ENCODE results near the gene CAPN13.
"Not testable (repeated sequence)": the region's sequence is repeated elsewhere in the genome, so short reads cannot be mapped to it uniquely, and the experiment has no call there.

CAPN13 gene

DNA sequence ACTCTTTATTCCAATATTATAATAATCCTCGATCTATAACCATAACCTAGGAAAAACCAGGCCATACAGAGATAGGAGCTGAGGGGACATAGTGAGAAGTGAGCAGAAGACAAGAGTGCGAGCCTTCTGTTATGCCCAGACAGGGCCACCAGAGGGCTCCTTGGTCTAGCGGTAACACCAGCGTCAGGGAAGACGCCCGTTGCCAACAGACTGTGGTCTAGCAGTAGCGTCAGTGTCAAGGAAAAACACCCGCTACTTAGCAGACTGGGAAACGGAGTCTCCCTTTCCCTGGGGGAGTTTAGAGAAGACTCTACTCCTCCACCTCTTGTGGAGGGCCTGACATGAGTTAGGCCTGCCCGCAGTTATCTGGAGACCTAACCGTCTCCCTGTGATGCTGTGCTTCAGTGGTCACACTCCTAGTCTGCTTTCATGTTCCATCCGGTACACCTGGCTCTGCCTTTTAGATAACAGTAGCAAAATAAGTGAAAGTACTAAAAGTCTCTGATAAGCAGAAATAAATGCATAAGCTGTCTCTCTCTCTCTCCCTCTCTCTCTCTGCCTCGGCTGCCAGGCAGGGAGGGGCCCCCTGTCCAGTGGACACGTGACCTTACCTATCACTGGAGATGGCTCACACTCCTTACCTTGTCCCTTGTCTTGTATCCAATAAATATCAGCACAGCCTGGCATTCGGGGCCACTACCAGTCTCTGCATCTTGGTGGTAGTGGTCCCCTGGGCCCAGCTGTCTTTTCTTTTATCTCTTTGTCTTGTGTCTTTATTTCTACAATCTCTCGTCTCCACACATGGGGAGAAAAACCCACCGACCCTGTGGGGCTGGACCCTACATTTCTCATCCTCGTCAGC, 109.8 kb downstream of the CAPN13 start:
- not testable (repeated sequence) for DNase-seq

DNA sequence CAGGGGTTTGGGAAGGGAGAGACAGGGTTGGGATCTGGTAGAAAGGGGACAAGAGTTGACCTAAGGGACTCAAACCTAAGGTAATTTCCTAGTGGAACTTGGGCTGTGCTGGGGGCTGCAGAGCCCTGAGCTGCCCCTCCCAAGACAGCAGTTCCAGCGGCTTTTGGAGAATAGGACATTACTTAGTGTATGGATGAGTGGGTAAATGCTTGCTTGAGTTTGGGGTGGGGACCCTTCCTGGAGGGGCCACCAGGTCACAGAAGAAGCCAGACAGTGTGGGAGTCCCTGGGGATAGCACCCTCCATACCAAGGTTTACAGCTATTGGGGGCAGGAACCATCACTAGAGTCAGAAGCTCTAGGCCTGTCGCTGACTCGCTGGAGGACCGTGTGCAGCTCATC, 111.5 kb downstream of the CAPN13 start:
- no peak for DNase-seq

DNA sequence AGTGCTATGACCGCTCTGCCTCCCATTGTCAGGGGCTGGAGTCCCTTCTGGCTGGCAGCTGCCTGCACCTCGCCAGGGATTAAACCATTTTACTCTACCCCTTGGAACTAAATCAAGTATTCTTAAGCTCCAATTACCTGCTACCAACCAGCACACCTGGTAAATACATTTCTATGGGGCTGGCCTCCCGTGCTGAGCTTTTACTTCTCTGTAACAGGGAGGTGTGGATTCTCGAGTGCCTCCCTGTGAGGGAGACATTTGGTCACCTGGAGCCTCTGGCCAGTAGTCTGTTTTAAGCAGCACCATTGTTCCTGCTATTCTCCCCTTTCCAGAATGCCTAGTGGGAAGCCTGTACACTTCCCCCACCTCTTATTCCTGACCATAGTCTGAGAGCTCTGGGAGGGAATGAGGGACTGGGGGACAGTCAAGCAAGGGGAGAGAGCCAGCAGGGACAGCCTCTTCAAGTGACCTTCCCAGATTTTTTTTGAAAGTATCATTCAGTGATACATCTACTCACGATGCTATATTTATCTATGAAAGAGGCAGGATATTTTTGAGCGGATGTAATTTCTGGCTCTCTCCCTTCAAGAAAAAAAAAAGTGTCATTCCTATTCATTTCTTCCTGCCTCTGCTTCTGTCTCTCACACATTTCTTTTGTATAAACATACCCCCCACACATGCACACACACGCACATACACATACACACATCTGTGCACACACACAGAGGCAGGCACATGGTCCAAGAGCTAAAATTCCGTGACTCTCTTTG, 112.8 kb downstream of the CAPN13 start:
- peak; percentile 10 to 59 for DNase-seq

DNA sequence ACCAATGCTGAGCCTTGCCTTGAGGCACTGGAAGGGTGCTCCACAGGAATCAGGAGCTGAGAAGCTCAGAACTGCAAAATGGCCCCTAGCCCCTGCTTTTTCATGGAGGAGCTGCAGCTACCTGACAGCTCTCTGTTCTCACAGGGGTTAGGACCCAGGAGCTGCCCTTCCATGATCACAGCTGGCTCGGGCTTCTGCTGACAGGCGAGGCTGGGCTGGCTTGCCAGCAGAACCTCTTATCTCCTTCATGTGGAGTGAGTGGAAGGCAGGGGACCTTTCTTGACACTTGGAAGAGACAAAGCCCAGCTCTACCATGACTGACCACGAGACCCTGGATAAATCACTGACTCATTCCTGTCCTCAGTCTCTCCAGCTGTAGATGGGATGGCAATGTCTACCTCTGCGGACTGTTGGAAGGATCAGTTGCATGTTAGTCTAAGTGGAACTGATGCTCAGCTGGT, 113.4 kb downstream of the CAPN13 start:
- DNase-seq = no peak

DNA sequence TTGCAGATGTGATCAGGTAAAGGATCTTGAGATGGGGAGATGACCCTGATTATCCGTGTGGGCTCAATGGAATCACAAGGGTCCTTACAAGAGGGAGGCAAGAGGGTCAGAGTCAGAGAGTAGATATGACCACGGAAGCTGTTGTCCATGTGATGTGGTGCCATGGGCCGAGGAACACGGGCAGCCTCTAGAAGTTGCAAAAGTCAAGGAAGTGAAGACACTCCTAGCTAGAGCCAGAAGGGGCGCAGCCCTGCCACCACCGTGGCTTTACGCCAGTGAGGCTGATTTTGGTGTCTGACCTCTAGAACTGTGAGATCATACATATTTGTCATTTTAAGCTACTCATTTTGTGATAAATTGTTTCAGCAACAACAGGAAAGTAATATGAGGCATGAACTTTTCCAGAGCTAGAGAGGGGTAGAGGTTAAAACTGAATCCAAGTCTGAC, 114.4 kb downstream of the CAPN13 start:
- no peak for DNase-seq

DNA sequence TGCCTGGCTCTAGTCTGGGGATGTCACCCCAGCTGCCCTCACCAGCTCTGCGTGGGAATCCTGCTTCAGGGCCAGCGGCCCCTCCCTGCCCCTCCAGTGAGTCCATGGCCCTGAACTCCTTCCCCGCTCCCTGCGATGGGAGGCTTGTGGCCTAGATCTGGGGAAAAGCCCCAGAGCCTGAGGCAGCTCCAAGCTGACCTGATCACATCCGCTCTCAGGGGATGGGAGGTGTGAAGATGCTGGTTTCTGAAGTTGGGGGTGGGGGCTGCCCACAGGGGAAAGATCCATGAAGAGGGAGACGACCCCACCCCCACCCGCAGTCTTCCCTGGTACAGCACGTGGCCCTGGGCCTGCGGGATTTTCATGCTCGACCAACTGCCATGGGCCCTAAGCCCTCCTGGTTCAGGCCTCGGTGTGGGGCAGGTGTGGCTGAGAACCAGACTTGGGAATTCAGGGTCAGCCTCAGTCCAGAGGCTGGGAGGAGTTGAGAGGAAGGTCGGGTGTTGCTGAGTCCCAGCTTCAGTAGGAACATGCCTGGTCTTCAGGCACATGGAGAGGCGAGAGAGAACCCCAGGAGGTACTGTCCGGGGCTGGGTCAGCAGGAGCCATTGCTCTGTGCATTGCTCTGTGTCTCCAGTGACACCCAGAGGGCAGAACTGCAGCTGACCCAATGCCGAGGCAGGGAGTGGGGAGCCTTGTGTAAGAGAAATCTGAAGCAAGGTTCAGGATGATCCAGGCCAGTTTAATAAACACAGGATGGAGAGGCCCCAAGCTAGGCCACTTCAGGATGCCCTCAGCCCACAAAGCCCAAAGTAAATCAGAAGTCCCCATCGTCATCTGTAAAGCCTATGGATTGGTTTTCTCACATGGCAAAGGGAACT, 115.1 kb downstream of the CAPN13 start:
- no peak for DNase-seq

DNA sequence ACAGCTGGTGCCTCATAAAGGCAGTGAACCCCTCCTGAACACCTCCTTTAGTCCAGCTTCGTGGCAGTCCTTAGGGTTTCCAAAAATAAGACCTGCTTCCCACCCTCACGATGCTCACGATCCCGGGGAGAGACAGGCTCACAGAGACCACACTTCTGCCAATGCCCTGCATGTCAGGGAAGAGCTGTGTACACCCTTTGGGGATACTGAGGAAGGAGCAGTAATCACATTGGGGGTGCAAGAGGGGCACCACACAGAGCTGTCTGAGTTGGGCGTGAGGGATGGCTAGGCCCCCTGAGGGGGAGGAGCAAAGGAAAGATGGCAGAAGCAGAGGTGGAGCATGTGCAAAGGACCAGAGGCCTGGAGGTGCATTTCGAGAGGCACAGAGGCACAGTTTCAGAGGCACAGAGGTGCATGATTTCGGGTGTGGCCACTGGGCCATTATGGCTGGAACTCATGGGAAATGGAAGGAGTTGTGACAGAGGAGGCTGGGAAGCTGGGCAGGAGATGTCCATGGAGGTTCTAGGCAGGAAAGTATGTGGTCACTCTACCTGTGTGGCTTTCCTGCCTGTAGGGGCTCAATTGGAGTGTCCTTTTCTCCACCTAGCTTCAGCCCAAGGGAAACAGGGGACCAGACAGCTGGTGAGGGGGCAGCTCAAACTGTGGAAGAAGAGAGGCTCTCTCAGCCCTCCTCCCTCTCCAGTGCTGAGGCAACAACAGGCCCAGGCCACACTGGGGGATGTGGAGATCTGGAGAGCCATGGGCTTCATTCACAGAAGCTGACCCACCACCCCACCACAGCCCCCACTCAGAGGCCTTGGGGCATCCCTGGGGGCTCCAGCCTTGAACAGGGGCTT, 115.9 kb downstream of the CAPN13 start:
- no peak for DNase-seq

DNA sequence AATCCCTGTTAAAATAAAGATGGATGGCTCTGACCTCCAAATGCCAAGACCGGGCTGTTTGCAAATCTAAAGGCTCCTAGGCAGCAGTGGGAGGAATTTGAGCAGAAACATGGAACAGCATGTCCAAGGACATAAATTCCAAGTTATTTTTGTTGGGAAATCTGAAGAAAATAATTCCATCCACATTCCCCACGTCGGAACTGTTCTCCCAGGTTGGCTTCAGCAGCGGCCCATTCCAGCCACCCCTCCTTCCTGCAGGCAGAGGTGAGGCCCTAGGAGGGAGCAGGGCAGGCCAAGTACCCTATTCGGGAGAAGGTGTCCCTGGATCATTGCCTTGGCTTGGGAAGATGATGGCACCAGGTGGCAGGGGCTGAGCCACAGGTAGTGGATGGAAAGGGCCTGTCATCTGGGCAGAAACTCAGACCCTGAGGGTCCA, 117.1 kb downstream of the CAPN13 start:
- no peak for DNase-seq

DNA sequence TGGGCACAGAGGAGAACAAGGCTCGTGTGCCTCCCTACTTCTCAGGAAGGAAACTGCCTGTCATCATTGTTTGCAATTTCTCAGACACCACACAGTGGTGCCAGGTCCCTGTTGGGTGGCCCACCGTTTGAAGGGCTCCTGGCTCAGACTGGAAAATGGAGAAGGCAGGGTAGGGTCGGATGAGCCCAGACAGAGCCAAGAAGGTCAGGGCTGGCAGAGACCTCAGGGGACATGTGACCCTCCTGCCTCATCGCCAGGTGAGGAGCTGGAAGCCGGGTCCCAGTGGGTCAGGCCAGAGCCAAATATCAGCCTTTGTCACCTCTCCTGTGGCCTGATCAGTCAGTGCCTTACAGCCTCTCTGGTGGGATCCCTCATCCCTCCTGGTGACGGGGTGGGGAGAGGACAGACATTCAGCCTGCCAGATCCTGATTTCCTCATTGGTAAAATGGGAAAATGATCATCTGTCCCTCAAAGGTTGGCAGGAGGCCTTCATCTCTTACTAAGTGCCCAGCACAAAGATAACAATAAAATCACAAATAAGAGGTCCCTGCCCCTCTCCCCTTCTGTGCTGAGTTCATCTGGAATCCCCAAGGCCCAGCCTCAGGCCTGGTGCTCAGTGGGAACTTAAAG, 117.6 kb downstream of the CAPN13 start:
- DNase-seq = no peak

DNA sequence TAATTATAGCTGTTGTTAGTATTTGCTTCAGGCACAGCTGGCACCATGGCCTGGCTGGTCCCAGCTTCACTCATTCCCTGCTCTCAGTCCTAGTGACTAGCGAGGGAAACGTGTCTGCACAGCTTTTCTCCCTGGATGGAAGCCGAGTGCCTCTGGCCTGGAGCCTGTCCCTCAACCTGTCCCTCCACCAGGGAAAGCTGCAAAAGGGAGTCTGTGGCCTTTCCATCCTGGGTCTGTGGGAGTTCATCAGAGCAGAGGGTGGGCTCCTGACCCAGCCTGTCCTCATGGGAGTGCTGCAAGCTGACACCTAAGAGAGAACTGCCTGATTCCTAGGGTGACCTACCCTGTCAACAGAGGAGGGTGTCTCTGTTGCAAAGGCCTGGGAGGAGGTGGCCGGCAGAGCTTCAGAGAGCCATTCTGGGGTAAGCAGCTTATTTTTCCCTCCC, 118.3 kb downstream of the CAPN13 start:
- DNase-seq = peak in 1 of 2 experiments; percentile 60

DNA sequence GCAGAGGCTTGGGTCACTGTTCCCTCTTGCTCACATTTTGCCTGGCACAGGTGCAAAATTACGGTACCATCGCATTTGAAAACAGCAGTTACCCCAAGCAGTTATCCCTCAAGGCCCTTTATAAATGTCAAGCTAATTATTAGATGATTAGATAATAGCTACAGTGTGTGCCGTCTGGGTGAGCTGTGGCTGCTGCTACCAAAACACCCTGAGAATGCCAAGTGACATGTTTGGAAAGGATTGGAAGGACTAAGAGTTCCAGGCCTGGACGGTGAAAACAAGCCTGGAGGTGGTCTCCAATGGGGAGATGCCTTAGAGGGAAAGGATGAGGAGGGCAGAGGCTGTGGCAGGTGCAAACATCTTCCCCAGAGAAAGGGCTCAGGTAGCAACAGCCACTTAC, 120.6 kb downstream of the CAPN13 start:
- no peak for DNase-seq

DNA sequence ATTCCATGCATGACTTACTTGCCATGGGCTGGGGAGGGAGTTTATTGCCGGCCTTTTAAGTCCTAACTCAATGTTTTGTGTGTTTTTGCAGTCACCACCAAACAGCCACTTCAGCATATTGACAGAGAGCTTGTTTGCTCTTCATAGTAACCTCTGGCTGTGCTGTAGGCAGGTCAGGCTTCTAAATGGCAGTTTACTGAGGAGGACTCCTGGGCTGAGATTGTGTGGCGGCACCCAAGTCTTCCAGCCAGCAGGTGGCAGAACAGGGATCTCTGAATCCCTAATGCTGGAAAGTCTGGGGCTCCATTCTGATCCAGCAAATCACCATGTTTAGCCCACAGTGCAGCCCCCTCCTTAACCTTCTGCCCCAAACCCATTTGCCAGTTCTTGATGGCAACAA, 121.2 kb downstream of the CAPN13 start:
- DNase-seq = peak; percentile 23 to 40

DNA sequence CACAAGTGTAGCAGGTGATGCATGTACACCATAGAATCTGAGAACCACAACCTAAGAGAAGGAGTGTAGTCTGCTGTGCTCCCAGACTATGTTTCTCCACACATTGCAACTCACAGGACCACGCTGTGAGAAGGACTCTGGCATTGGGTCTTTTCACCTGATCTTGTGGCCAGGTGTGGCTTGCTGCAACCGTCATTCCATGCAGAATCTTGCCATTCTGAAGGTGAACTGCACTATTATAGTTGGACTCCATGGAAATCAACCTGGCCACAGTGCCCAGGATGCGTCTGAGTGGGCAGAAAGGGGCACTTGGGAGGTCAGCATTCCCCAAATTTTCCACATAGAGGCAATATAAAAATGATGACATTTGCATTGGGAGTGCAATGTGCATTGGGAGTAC, 122.2 kb downstream of the CAPN13 start:
- DNase-seq = no peak

DNA sequence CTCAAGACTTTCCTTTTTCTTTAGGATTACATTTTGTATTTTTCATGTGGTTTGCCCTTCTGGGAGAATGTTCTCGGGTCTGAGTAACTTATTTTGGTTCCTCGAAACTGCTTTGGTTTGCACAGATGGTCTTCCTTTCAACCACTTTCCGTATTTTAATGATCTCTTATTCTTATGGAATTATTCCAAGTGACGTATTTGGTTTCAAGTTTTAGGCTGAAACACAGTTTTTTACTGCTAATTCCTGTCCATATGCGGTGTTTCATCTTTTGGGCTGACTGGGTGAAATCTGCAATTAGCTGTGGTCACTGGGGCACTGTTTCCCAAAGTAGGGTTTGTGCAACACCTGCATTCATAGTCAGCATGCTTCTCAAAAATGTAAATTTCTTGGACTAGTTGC, 122.7 kb downstream of the CAPN13 start:
- DNase-seq = peak in 1 of 2 experiments; percentile 54

DNA sequence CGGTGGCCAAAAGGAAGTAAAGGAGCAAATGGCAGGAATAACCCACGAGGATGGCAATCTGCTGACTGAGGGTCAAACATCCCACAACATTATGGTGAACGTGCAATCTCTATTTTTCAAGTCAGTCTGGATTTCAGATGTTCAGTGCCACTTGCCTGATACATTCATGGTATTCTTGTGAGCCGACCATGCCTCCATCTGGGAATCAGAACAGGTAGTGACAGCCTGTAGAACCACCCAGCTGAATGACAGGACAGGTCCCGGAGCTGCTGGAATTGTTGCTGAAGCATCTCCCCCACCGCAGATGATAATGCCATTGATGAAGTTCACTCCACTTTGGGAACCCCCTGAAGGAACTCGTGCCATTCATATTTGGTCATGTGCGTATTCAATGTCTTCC, 123.2 kb downstream of the CAPN13 start:
- no peak for DNase-seq

DNA sequence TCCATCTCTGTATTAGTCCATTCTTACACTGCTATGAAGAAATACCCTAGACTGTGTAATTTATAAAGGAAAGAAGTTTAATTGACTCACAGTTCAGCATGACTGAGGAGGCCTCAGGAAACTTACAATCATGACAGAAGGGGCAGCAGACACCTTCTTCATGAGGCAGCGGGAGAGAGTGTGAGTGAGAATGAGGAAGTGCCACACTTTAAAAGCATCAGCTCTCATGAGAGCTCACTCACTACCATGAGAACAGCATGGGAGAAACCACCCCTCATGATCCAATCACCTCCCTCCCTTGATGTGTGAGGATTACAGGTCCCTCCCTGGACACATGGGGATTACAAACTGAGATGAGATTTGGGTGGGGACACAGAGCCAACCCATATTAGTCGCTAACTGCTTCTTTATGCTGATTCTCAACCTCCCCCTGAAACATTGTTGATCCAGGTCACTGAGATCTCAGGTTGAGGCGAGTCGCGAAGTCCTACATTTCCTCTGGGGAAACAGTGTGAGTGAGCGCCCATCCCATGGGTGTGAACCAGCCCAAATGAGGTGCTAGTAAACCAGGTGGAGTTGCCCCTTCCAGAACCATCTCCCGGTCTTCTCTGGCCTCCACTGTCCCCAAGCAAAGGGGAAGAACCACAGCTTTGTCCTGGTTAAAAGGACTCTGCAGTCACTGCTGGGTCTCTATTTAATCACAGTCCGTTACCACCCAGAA, 123.8 kb downstream of the CAPN13 start:
- no peak for DNase-seq

DNA sequence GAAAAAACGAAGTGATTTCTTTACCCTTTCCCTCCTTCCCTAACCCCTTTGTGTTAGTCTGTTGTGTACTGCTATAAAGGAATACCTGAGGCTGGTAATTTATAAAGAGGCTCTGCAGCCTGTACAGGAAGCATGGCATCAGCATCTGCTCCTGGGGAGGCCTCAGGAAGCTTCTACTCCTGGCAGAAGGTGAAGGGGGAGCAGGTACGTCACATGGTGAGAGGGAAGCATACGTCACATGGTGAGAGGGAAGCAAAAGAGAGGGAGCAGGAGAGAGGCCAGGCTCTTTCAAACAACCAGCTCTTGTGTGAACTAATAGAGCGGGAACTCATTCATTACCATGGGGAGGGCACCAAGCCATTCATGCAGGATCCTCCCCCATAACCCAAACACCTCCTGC, 126.2 kb downstream of the CAPN13 start:
- no peak for DNase-seq

DNA sequence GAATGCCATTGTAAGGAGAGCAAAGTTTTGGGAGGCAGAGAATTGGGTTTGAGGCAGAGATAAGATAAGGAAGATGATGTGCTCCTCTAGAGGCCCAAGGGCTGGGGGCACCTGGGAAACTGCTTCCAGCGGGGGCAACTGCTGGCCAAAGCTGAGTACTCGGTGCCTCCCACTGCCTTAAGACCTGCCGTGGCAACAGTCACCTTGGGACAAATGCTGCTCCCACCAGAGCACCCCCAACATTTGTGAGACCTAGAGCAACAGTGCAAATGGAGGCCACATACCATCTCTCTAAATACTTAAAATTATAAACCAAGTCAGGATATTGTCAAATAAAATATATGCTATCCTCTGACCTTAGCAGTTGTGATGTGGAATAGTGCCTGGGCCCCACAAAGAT, 127.1 kb downstream of the CAPN13 start:
- DNase-seq = no peak

DNA sequence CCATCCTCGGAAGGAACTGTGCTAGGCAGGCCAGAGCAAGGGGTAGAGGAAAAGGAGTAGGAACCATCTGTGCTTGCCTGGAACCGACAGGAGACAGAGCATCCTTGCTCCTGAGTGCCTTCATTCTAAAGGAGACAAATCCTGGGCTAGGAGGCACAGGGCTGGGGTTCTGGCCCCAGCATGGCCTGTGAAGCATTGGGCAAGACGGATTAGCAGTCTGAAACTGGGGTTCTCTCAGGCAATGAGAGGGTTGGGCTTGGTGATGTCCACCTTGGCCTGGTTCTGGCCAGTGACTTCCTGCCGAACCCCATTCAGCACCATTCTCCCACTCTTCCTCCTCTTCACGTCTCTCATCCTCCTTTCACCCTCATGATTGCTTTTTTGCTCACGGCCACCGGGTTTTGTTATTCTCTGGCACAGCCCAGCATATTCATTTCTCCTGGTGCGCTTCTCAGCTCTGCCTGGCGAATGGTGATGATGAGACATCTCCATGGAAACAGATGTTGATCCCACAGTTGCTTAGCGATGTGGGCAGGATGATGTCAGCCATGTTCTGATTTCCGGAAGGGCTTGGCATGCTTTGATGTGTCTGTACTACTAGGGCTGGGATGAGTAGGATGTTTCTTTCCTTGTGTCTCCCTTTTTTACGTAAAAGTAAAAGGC, 127.7 kb downstream of the CAPN13 start:
- no peak for DNase-seq

Measured in NCI-H524 (cell line).